Heart left ventricle (tissue), 16 donors: Measurements from ENCODE around the gene HOXB3. TPM values are rescaled to one million over a fixed set of nuclear protein-coding genes. Genes with fewer than 3 reads are reported as not detected.

Experiments used
- ATAC-seq, 4 donors: fragments of 200-7000 bp; cut with Tn5 transposase; one replicate each; pipeline ENCODE4 v1.9.1; 2020 to 2022; ENCODE audit warnings: moderate library complexity in 4 of 4, mild to moderate bottlenecking in 3 of 4, moderate number of reproducible peaks in 1 of 4
- DNase-seq, 5 donors: peaks; one replicate each; pipeline ENCODE4 v3.0.0-alpha.2; 2020
- H3K27ac ChIP-seq, 12 donors: fragments of 200-600 bp; sonication (generic) in 4 of 12; one replicate each; pipeline versions ENCODE4 v1.5.0 to v1.8.0; 2016 to 2022; ENCODE audit warnings: mild to moderate bottlenecking in 2 of 12
- H3K27me3 ChIP-seq, 9 donors: fragments of 200-600 bp; sonication (generic) in 2 of 9; one replicate each; pipeline versions ENCODE4 v1.5.1 to v1.8.0; 2016 to 2022; ENCODE audit warnings: mild to moderate bottlenecking in 3 of 9
- H3K36me3 ChIP-seq, 9 donors: fragments of 200-600 bp; sonication (generic) in 2 of 9; one replicate each; pipeline versions ENCODE4 v1.5.0 to v1.8.0; 2018 to 2022; ENCODE audit warnings: mild to moderate bottlenecking in 2 of 9
- H3K4me1 ChIP-seq, 12 donors: fragments of 200-600 bp; sonication (generic) in 4 of 12; one replicate each; pipeline versions ENCODE4 v1.5.0 to v1.8.0; 2016 to 2022; ENCODE audit warnings: mild to moderate bottlenecking in 3 of 12
- H3K4me3 ChIP-seq, 12 donors: fragments of 200-600 bp; sonication (generic) in 4 of 12; one replicate each; pipeline versions ENCODE4 v1.5.0 to v1.8.0; 2017 to 2022; ENCODE audit warnings: mild to moderate bottlenecking in 9 of 12, moderate library complexity in 4 of 12
- H3K9me3 ChIP-seq, 12 donors: fragments of 200-600 bp; sonication (generic) in 4 of 12; one replicate each; pipeline versions ENCODE4 v1.5.0 to v1.8.0; 2016 to 2022; ENCODE audit warnings: mild to moderate bottlenecking in 1 of 12
- POLR2A ChIP-seq, 2 donors: fragments of 450-650 bp; IDR thresholded peaks; one replicate each; pipeline ENCODE4 v1.6.1; 2017; ENCODE audit warnings: antibody characterized with exemption in 2 of 2, mild to moderate bottlenecking in 2 of 2, moderate library complexity in 2 of 2
- WGBS, 4 donors: extraction: QIAGEN DNeasy Blood & Tissue Kit in 2 of 4; methylation state at CpG; one replicate each; pipeline versions ENCODE4 v1.1.5 to v1.1.7; 2013 to 2018; 5-methylcytosine and 5-hydroxymethylcytosine counted together
- intact Hi-C, 10 donors: fragments of 100-400 bp; cut with DNase I; formaldehyde crosslinking; loops; one replicate each; pipeline versions ENCODE4 v1.11.1 to v1.14.2; 2022
- polyA plus RNA-seq, 2 donors: library from polyadenylated mRNA; stranded (reverse); fragments of 200-250 nt; gene quantifications; one replicate each; pipeline ENCODE4 v1.2.3, GENCODE V29; 2013
- total RNA-seq, 9 donors: library from RNA; depleted of rRNA in 2 of 9; stranded (reverse); fragments of >200 nt in 2 of 9; fragmentation: NEBNext Ultra II Directional in 3 of 9; extraction: Animal tissue kit (Norgen Biotek cat#: 25700) in 3 of 9; gene quantifications; one replicate each; pipeline versions ENCODE4 v1.1.0 to v1.2.4, GENCODE V29; 2016 to 2023
- TF ChIP-seq, protein P1 (sequence below), 12 donors: fragments of 200-600 bp; sonication (generic) in 4 of 12; IDR thresholded peaks; one replicate each; pipeline versions ENCODE4 v1.5.0 to v1.8.0; 2018 to 2022; ENCODE audit warnings: antibody characterized with exemption in 12 of 12, mild to moderate bottlenecking in 5 of 12
- donor health status: ischemic (EF 13 %, LVEDD 7.1; RV severe dilation, severe dysfunction).
- donor health status: healthy with polysubstance abuse.
- donor health status: DM: no; HTN: yes; CAD: no.
- donor health status: DM: no; HTN: no; CAD: no.
- donor health status: ischemic (EF 25% LVEDD 6.9; RV normal size, moderate dysfunction).
- donor health status: ischemic (EF 25% LVEDD 5.7; RV mildly dilated, moderate dysfunction).
- donor health status: healthy.
- donor health status: DM: yes; HTN: yes; CAD: no.
- donor health status: ischemic (EF 35%, LVEDD 5.7; RV mildly dilated, moderate dysfunction).
- donor health status: nonischemic (EF 11% LVEDD 7.7; RV severe dilation, severe dysfunction).
- donor health status: DM: yes; HTN: yes; CAD: no.
- donor health status: PGD.
- donor health status: ischemic (EF 29% LVEDD 5.4; RV normal size, mild dysfunction).
- donor health status: nonischemic (EF 23%, LVEDD 6.1; RV moderate dilation, normal function).

Gene HOXB3
- total and polyA plus RNA-seq, 11 donors, result 0.11 to 5.5 (median 2.0) TPM

DNA sequence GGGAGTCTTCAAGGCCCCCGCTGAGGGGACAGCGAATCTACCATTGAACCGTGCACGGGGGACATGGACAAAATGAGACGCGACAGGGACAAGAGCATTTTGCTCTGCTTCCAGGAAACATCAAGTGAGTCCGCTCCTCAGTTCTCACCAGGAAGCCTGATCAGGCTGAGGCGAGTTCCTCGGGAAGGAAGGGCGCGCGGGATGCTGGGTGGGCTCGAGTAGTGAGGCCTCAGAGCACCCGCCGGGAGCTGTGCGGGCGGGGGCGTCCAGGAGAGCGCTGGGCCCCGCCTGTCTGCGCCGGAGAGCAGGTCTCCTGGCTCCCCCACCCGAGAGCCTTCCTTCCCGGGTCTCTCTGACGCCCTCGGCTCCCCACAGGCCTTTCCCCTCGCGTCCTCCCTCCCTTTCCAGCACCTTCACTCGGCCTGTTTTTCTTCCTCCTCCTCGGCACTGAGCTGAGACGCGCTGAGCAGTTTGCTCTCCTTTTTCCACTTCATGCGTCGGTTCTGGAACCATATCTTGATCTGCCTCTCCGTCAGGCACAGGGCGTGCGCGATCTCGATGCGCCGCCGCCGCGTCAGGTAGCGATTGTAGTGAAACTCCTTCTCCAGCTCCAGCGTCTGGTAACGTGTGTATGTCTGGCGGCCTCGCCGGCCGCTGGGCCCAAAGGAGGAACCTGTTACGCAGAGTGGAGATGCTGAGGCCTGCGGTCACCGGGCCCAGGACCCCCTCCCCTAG, 6.1 kb upstream of the HOXB3 start:
- peaks cover 0 to 47% (median 20%) of the 10 kb centered on the region in 12 donors for H3K4me1 ChIP-seq
- H3K36me3 ChIP-seq, result no peaks in the 10 kb centered on the region
- H3K27ac ChIP-seq, result peak overlapping the region in 2 of 12 donors; percentile 1 to 97
- intact Hi-C loops, result loop anchor here in 1 of 10 donors (5.0 kb wide), 1 partner anchor 259 kb away; no protein-coding TSS in a partner anchor
- H3K27me3 ChIP-seq, result peaks cover 74 to 100% (median 98%) of the 10 kb centered on the region in 9 donors
- 5 to 7% (median 6%) methylated on average over 46 to 54 of the region's 54 CpGs for WGBS, 4 donors
- TF ChIP-seq, protein P1, sequence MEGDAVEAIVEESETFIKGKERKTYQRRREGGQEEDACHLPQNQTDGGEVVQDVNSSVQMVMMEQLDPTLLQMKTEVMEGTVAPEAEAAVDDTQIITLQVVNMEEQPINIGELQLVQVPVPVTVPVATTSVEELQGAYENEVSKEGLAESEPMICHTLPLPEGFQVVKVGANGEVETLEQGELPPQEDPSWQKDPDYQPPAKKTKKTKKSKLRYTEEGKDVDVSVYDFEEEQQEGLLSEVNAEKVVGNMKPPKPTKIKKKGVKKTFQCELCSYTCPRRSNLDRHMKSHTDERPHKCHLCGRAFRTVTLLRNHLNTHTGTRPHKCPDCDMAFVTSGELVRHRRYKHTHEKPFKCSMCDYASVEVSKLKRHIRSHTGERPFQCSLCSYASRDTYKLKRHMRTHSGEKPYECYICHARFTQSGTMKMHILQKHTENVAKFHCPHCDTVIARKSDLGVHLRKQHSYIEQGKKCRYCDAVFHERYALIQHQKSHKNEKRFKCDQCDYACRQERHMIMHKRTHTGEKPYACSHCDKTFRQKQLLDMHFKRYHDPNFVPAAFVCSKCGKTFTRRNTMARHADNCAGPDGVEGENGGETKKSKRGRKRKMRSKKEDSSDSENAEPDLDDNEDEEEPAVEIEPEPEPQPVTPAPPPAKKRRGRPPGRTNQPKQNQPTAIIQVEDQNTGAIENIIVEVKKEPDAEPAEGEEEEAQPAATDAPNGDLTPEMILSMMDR (IDR thresholded peaks at IDR 0.05), result no peak
- TF ChIP-seq POLR2A (IDR thresholded peaks at IDR 0.05), result no peak
- ATAC-seq (peak in 1 of 4 donors; percentile 43), DNase-seq (no peak)
- peak overlapping the region in 8 of 12 donors; percentile 3 to 54 (median 48) for H3K4me3 ChIP-seq
- H3K9me3 ChIP-seq, result no peaks in the 10 kb centered on the region

DNA sequence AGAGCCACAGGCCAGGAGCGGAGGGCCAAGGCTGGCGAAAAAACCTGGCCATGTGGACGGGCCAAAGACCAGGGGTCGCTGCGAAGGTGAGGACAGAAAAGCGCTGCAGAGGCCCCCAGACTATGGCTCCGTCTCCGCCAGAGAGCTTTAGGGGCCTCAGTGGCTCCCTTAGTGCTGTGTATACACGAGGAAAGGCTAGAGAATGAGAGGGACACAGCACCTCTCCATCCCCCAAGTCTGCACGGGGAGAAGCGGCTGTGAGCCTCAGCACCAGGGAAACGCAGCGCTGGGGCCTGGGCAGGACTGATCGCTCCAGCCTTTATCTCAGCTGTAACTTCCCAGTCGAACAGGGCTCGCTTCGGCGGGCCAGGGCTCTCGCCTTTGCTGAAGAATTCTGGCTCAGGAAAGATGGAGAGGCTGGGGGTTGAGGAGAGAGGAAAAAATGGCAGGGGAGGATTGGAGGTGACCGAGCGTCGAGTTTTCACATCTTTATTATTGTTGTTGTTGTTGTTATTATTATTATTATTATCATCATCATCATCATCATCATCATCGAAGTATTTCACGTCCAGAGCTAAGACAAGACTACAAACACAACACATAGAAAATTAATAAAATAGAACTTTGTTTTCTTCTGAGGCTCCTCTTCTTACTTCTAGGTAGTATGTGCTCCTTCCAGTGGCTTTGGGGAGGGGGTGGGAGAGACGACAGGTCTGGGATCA, 5.4 kb upstream of the HOXB3 start:
- H3K4me1 ChIP-seq, result peaks cover 0 to 47% (median 20%) of the 10 kb centered on the region in 12 donors
- no peaks in the 10 kb centered on the region for H3K9me3 ChIP-seq
- peaks cover 75 to 100% (median 98%) of the 10 kb centered on the region in 9 donors for H3K27me3 ChIP-seq
- ATAC-seq (no peak), DNase-seq (no peak)
- H3K36me3 ChIP-seq, result no peaks in the 10 kb centered on the region
- TF ChIP-seq POLR2A (IDR thresholded peaks at IDR 0.05), result no peak
- TF ChIP-seq, protein P1 (IDR thresholded peaks at IDR 0.05), result no peak
- H3K4me3 ChIP-seq, result no peak overlapping the region
- WGBS, 4 donors, result 27 to 56% (median 34%) methylated on average over 25 of the region's 25 CpGs
- intact Hi-C loops, result loop anchor here in 1 of 10 donors (5.0 kb wide), 1 partner anchor 258 kb away; no protein-coding TSS in a partner anchor
- peak overlapping the region in 1 of 12 donors; percentile 97 for H3K27ac ChIP-seq

DNA sequence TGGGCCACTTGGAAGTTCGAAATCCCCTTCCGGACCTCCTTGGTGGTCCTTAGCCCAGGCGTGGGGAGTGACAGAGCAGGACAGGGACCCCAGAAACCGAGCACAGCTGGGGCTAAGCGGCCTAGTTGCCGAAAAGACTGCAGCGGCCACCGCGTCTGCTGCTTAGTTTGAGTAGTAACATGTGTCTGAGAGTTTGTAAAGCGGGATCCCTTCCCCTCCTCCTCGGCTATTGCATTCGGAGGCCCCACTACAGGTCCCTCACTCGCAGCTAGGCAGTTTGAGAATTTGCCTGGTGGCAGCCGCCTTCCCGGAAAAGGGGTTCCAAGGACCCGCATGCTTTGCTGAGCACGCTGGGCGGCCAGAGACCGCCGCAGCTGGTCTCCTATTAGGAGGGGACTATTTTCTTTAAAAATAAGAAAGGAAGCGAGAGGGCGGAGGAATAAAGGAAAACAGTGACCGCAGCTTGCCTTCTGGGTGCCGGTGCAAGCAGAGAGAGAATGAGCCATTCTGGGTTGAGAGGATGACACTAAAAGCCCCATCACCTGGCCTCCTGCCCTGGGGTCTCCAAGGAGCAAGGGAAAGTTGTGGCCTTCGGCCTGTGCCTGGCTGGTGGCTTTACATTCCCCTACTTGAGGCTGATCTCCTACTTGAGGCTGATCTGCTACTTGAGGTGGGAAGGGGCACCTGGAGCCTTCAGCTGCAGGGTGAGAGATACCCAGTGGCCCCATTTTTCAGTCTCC, 4.7 kb upstream of the HOXB3 start:
- peaks cover 0 to 47% (median 20%) of the 10 kb centered on the region in 12 donors for H3K4me1 ChIP-seq
- peak overlapping the region in 1 of 12 donors; percentile 97 for H3K27ac ChIP-seq
- no peaks in the 10 kb centered on the region for H3K36me3 ChIP-seq
- no peak for DNase-seq
- no peak for TF ChIP-seq POLR2A (IDR thresholded peaks at IDR 0.05)
- TF ChIP-seq, protein P1 (IDR thresholded peaks at IDR 0.05), result no peak
- H3K4me3 ChIP-seq, result no peak overlapping the region
- no peaks in the 10 kb centered on the region for H3K9me3 ChIP-seq
- H3K27me3 ChIP-seq, result peaks cover 68 to 100% (median 98%) of the 10 kb centered on the region in 9 donors
- intact Hi-C loops, result loop anchor here in 4 of 10 donors (5.0 kb wide), 3 partner anchors 242 to 257 kb away; no protein-coding TSS in a partner anchor
- 27 to 44% (median 34%) methylated on average over 24 to 25 of the region's 25 CpGs for WGBS, 4 donors
- no peak for ATAC-seq
